ENCODE measurements around the gene MRPL1.

DNA sequence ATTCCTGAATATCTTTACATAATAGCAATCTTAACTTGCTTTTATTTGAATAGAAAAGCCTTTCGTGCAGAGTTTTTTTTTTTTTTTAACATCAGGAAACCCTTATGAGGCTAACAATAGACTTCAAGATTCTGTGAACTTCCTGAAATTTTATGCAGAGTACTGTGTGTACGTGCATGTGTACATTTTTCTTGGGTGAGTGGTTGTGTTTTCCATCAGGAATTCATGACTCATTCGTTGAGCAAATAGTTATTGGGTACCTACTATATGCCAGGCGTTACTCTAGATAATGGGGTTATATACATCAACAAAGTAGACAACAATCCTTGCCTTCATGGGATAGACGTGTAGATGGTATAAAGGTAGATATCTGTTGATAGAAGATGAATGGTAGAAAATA is 59.1 kb downstream of the MRPL1 start:
- TF ChIP-seq, protein P1, sequence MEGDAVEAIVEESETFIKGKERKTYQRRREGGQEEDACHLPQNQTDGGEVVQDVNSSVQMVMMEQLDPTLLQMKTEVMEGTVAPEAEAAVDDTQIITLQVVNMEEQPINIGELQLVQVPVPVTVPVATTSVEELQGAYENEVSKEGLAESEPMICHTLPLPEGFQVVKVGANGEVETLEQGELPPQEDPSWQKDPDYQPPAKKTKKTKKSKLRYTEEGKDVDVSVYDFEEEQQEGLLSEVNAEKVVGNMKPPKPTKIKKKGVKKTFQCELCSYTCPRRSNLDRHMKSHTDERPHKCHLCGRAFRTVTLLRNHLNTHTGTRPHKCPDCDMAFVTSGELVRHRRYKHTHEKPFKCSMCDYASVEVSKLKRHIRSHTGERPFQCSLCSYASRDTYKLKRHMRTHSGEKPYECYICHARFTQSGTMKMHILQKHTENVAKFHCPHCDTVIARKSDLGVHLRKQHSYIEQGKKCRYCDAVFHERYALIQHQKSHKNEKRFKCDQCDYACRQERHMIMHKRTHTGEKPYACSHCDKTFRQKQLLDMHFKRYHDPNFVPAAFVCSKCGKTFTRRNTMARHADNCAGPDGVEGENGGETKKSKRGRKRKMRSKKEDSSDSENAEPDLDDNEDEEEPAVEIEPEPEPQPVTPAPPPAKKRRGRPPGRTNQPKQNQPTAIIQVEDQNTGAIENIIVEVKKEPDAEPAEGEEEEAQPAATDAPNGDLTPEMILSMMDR (IDR thresholded peaks at IDR 0.05) = no peak
- TF ChIP-seq POLR2A (IDR thresholded peaks at IDR 0.05) = no peak

All from lower leg skin (tissue), 3 donors.